Stomach (tissue), 19 donors: ENCODE results near the gene CDC42EP1. TPM values are rescaled to one million over a fixed set of nuclear protein-coding genes. Genes with fewer than 3 reads are reported as not detected.

Experiments used
- DNase-seq, 2 donors: peaks; one replicate each; pipeline versions ENCODE4 v3.0.0 to v3.0.0-alpha.2; 2013 to 2019
- H3K27ac ChIP-seq, 5 donors: fragments of 200-600 bp in 4 of 5; sonication (generic) in 4 of 5; one replicate each; pipeline ENCODE4 v1.5.1; 2013 to 2019; ENCODE audit warnings: mild to moderate bottlenecking in 1 of 5, moderate library complexity in 1 of 5
- H3K27me3 ChIP-seq, 3 donors: fragments of 200-600 bp; sonication (generic); one replicate each; pipeline ENCODE4 v1.5.1; 2017 to 2019; ENCODE audit warnings: mixed run types in 1 of 3
- H3K36me3 ChIP-seq, 4 donors: fragments of 200-600 bp; sonication (generic); 1 replicate in 3 of 4; 2 replicates in 1 of 4; pipeline ENCODE4 v1.5.1; 2016 to 2019
- H3K4me1 ChIP-seq, 4 donors: fragments of 200-600 bp; sonication (generic); one replicate each; pipeline ENCODE4 v1.5.1; 2016 to 2019
- H3K4me3 ChIP-seq, 4 donors: fragments of 200-600 bp; sonication (generic) in 3 of 4; one replicate each; pipeline ENCODE4 v1.5.1; 2016 to 2019; ENCODE audit warnings: mild to moderate bottlenecking in 1 of 4
- H3K9me3 ChIP-seq, 4 donors: fragments of 200-600 bp; sonication (generic); one replicate each; pipeline ENCODE4 v1.5.1; 2016 to 2019
- CTCF ChIP-seq, 7 experiments: fragments of 450-650 bp in 4 of 7; fragments of 200-600 bp in 3 of 7; sonication (generic) in 3 of 7; IDR thresholded peaks; one replicate each; pipeline ENCODE4 v1.5.1; 2016 to 2019; ENCODE audit warnings: antibody characterized with exemption in 7 of 7, control low read depth in 2 of 7, mild to moderate bottlenecking in 1 of 7
- EP300 ChIP-seq: sonication (generic); formaldehyde crosslinking; IDR thresholded peaks from one replicate; pipeline ENCODE4 v1.6.1; 2017; ENCODE audit warnings: antibody characterized with exemption
- POLR2A ChIP-seq, 4 donors: fragments of 450-650 bp; IDR thresholded peaks; one replicate each; pipeline ENCODE4 v1.6.1; 2016; ENCODE audit warnings: antibody characterized with exemption in 4 of 4, control low read depth in 2 of 4, mild to moderate bottlenecking in 1 of 4, moderate library complexity in 1 of 4
- POLR2AphosphoS5 ChIP-seq, 3 donors: sonication (generic); formaldehyde crosslinking; IDR thresholded peaks; one replicate each; pipeline ENCODE4 v1.6.1; 2016; ENCODE audit warnings: antibody characterized with exemption in 3 of 3
- WGBS, 5 donors: extraction: QIAGEN DNeasy Blood & Tissue Kit in 3 of 5; methylation state at CpG; one replicate each; pipeline versions ENCODE4 v1.1.5 to v1.1.7; 2013 to 2018; 5-methylcytosine and 5-hydroxymethylcytosine counted together
- intact Hi-C: fragments of 100-400 bp; cut with DNase I; formaldehyde crosslinking; loops from one replicate; pipeline ENCODE4 v1.15.1; 2023; ENCODE audit warnings: low total_unique reads
- long read RNA-seq, 10 donors: transcript quantifications; one replicate each; lab custom pipeline, GENCODE V29; 2026
- polyA plus RNA-seq, 3 donors: library from polyadenylated mRNA; stranded (reverse); fragments of 200-250 nt; gene quantifications; one replicate each; pipeline ENCODE4 v1.2.3, GENCODE V29; 2013
- total RNA-seq, 5 donors: library from RNA; depleted of rRNA; stranded (reverse); fragments of >200 nt; gene quantifications; one replicate each; pipeline versions ENCODE4 v1.1.0 to v1.2.3, GENCODE V29; 2014 to 2016
- donor health status: healthy with polysubstance abuse.
- donor health status: Bipolar disorder and iron deficiency.
- donor health status: healthy.

CDC42EP1 gene
- total RNA-seq, result 100 to 1,000 TPM in 2 of 5 donors, 10 to 100 TPM in 3; 28.6 to 195 (median 66.3) TPM
- polyA plus RNA-seq, result 100 to 1,000 TPM in 1 of 3 donors, 10 to 100 TPM in 2; 70.2 to 112 (median 90.1) TPM
- long read RNA-seq, donor 1, transcript CDC42EP1-201 (3 exons, 2,181 nt), result major isoform, 29 of 62 reads
- long read RNA-seq, donor 1, partial matches to known transcripts, result 33 of 62 reads
- long read RNA-seq, donor 1, other reads (novel, unspliced or antisense), result 0 of 62 reads
- long read RNA-seq, donor 2, transcript CDC42EP1-201 (3 exons, 2,181 nt), result major isoform, 31 of 59 reads
- long read RNA-seq, donor 2, partial matches to known transcripts, result 28 of 59 reads
- long read RNA-seq, donor 2, other reads (novel, unspliced or antisense), result 0 of 59 reads
- long read RNA-seq, donor 3, transcript CDC42EP1-201 (3 exons, 2,181 nt), result major isoform, 38 of 152 reads
- long read RNA-seq, donor 3, partial matches to known transcripts, result 114 of 152 reads
- long read RNA-seq, donor 3, other reads (novel, unspliced or antisense), result 0 of 152 reads
- long read RNA-seq, donor 4, partial matches to known transcripts, result 5 of 7 reads
- long read RNA-seq, donor 4, other reads (novel, unspliced or antisense), result 0 of 7 reads
- long read RNA-seq, donor 5, transcript CDC42EP1-201 (3 exons, 2,181 nt), result major isoform, 52 of 180 reads
- long read RNA-seq, donor 5, partial matches to known transcripts, result 126 of 180 reads
- long read RNA-seq, donor 5, other reads (novel, unspliced or antisense), result 0 of 180 reads
- long read RNA-seq, donor 6, transcript CDC42EP1-201 (3 exons, 2,181 nt), result major isoform, 131 of 235 reads
- long read RNA-seq, donor 6, partial matches to known transcripts, result 104 of 235 reads
- long read RNA-seq, donor 6, other reads (novel, unspliced or antisense), result 0 of 235 reads
- long read RNA-seq, donor 7, transcript CDC42EP1-201 (3 exons, 2,181 nt), result major isoform, 40 of 159 reads
- long read RNA-seq, donor 7, partial matches to known transcripts, result 119 of 159 reads
- long read RNA-seq, donor 7, other reads (novel, unspliced or antisense), result 0 of 159 reads
- long read RNA-seq, donor 8, transcript CDC42EP1-201 (3 exons, 2,181 nt), result major isoform, 47 of 132 reads
- long read RNA-seq, donor 8, partial matches to known transcripts, result 84 of 132 reads
- long read RNA-seq, donor 8, other reads (novel, unspliced or antisense), result 0 of 132 reads
- long read RNA-seq, donor 9, transcript CDC42EP1-201 (3 exons, 2,181 nt), result major isoform, 32 of 119 reads
- long read RNA-seq, donor 9, partial matches to known transcripts, result 87 of 119 reads
- long read RNA-seq, donor 9, other reads (novel, unspliced or antisense), result 0 of 119 reads
- long read RNA-seq, donor 10, partial matches to known transcripts, result 11 of 13 reads
- long read RNA-seq, donor 10, other reads (novel, unspliced or antisense), result 0 of 13 reads

- H3K27me3 ChIP-seq, result peaks cover 0 to 25% (median 0%) of the 10 kb centered on the region in 3 donors
- no peaks in the 10 kb centered on the region for H3K36me3 ChIP-seq
- peak within 1 kb of the TSS; percentile 98 to 100 (median 99) for H3K27ac ChIP-seq
- peaks cover 59 to 81% (median 74%) of the 10 kb centered on the region in 4 donors for H3K4me1 ChIP-seq
- no peaks in the 10 kb centered on the region for H3K9me3 ChIP-seq
- WGBS, 5 donors, result 2 to 8% (median 5%) methylated on average over 25 to 75 of the region's 76 CpGs
- peak within 1 kb of the TSS; percentile 60 to 97 (median 75) for H3K4me3 ChIP-seq
- peak; percentile 74 to 89 for DNase-seq
- intact Hi-C loops, result no loop called here
- TF ChIP-seq POLR2A (IDR thresholded peaks at IDR 0.05), result no peak
- TF ChIP-seq POLR2AphosphoS5 (IDR thresholded peaks at IDR 0.05), result peak in 2 of 3 donors; percentile 29 to 66
These were observed at the start of gene CDC42EP1 for GRCh38 chr22:37559901-37560607. Gene CDC42EP1, plus strand, starts transcription at chr22:37560480. Its CDS starts 5,870 bp downstream, at chr22:37566350.

GRCh38 chr22:37511395-37512104, 48.7 kb upstream of the CDC42EP1 start:
- Histone ChIP-seq H3K27me3 (peaks cover 0 to 12% (median 0%) of the 10 kb centered on the region in 3 donors), H3K27ac (peak overlapping the region; percentile 8 to 68 (median 21)), H3K36me3 (peaks cover 0 to 36% (median 27%) of the 10 kb centered on the region in 4 donors), H3K9me3 (no peaks in the 10 kb centered on the region), H3K4me1 (peaks cover 5 to 50% (median 31%) of the 10 kb centered on the region in 4 donors), H3K4me3 (no peak overlapping the region)
- WGBS, 5 donors, result 88 to 94% (median 89%) methylated on average over 6 of the region's 6 CpGs
- TF ChIP-seq POLR2AphosphoS5 (IDR thresholded peaks at IDR 0.05) (no peak), POLR2A (IDR thresholded peaks at IDR 0.05) (no peak), CTCF (IDR thresholded peaks at IDR 0.05) (no peak), EP300 (no peak)
- intact Hi-C loops, result no loop called here
- DNase-seq, result no peak

GRCh38 chr22:37514526-37515051, 45.7 kb upstream of the CDC42EP1 start:
- H3K9me3 ChIP-seq, result no peaks in the 10 kb centered on the region
- peaks cover 0 to 27% (median 7%) of the 10 kb centered on the region in 3 donors for H3K27me3 ChIP-seq
- WGBS, 5 donors, result 72 to 86% (median 78%) methylated on average over 15 of the region's 15 CpGs
- H3K4me1 ChIP-seq, result peaks cover 6 to 53% (median 33%) of the 10 kb centered on the region in 4 donors
- no peak for TF ChIP-seq POLR2A (IDR thresholded peaks at IDR 0.05)
- no peak for TF ChIP-seq EP300
- no peak for TF ChIP-seq CTCF (IDR thresholded peaks at IDR 0.05)
- no peak for TF ChIP-seq POLR2AphosphoS5 (IDR thresholded peaks at IDR 0.05)
- H3K36me3 ChIP-seq, result peaks cover 0 to 21% (median 15%) of the 10 kb centered on the region in 4 donors
- intact Hi-C loops, result no loop called here
- no peak overlapping the region for H3K27ac ChIP-seq
- DNase-seq, result no peak
- no peak overlapping the region for H3K4me3 ChIP-seq
